ENCODE data around the gene MAF.

The MAF gene

GRCh38 chr16:79598348-79599181 lies 2.0 kb downstream of the MAF start:
- Histone ChIP-seq H3K36me3 (ENCODE audit: insufficient read depth, low read length) (no peaks in the 10 kb centered on the region), H3K79me2 (ENCODE audit: insufficient read depth, low read length) (no peaks in the 10 kb centered on the region), H3K27me3 (ENCODE audit: insufficient read depth, low read length, poor library complexity) (peaks cover 26% of the 10 kb centered on the region), H3K4me1 (ENCODE audit: insufficient read depth, low read length) (peaks cover 35% of the 10 kb centered on the region), H4K20me1 (ENCODE audit: insufficient read depth, low read length) (no peaks in the 10 kb centered on the region; the same call in 1 of the 2 replicates), H3K4me3 (ENCODE audit: low read depth in 1 of 2, low read length in 2 of 2) (peak overlapping the region in 1 of 2 experiments; percentile 33; a peak in 1 of 4 replicates), H3K4me2 (ENCODE audit: insufficient read depth, low read length) (peak overlapping the region; percentile 27; the same call in 1 of the 2 replicates), H3K27ac (ENCODE audit: low read length) (no peak overlapping the region), H3K9me3 (ENCODE audit: insufficient read depth, low read length, severe bottlenecking) (no peaks in the 10 kb centered on the region), H3K9ac (ENCODE audit: low read depth, low read length) (no peak overlapping the region; the same call in 1 of the 2 replicates), H2AFZ (ENCODE audit: low read depth, low read length) (no peak overlapping the region)
- no peak for ATAC-seq (ENCODE audit: insufficient read depth, low read depth)
- TF ChIP-seq CTCF (IDR thresholded peaks at IDR 0.05; ENCODE audit: borderline replicate concordance, extremely low read depth, low read length, poor library complexity, severe bottlenecking) (no peak), EZH2 (IDR thresholded peaks at IDR 0.05; ENCODE audit: borderline replicate concordance, low read depth, low read length, severe bottlenecking) (no peak)
- DNase-seq, result peak; percentile 11

- Histone ChIP-seq H3K9me3 (ENCODE audit: insufficient read depth, low read length, severe bottlenecking) (no peaks in the 10 kb centered on the region), H3K27ac (ENCODE audit: low read length) (no peak overlapping the region), H3K79me2 (ENCODE audit: insufficient read depth, low read length) (no peaks in the 10 kb centered on the region), H3K9ac (ENCODE audit: low read depth, low read length) (no peak overlapping the region), H3K27me3 (ENCODE audit: insufficient read depth, low read length, poor library complexity) (peaks cover 25% of the 10 kb centered on the region), H3K4me3 (ENCODE audit: low read depth in 1 of 2, low read length in 2 of 2) (no peak overlapping the region), H3K4me1 (ENCODE audit: insufficient read depth, low read length) (peaks cover 35% of the 10 kb centered on the region), H2AFZ (ENCODE audit: low read depth, low read length) (no peak overlapping the region), H4K20me1 (ENCODE audit: insufficient read depth, low read length) (no peaks in the 10 kb centered on the region; the same call in 1 of the 2 replicates), H3K4me2 (ENCODE audit: insufficient read depth, low read length) (no peak overlapping the region), H3K36me3 (ENCODE audit: insufficient read depth, low read length) (no peaks in the 10 kb centered on the region)
- TF ChIP-seq EZH2 (IDR thresholded peaks at IDR 0.05; ENCODE audit: borderline replicate concordance, low read depth, low read length, severe bottlenecking), result no peak
- no peak for TF ChIP-seq CTCF (IDR thresholded peaks at IDR 0.05; ENCODE audit: borderline replicate concordance, extremely low read depth, low read length, poor library complexity, severe bottlenecking)
- ATAC-seq (ENCODE audit: insufficient read depth, low read depth), result no peak
- no peak for DNase-seq
Measured at GRCh38 chr16:79598063-79598347, 2.5 kb downstream of the MAF start.

GRCh38 chr16:79597277-79598062 lies 3.1 kb downstream of the MAF start:
- no peak overlapping the region for H3K4me2 ChIP-seq (ENCODE audit: insufficient read depth, low read length)
- H3K9me3 ChIP-seq (ENCODE audit: insufficient read depth, low read length, severe bottlenecking), result no peaks in the 10 kb centered on the region
- no peak overlapping the region for H3K4me3 ChIP-seq (ENCODE audit: low read depth in 1 of 2, low read length in 2 of 2)
- DNase-seq (no peak), ATAC-seq (ENCODE audit: insufficient read depth, low read depth) (no peak)
- no peak for TF ChIP-seq EZH2 (IDR thresholded peaks at IDR 0.05; ENCODE audit: borderline replicate concordance, low read depth, low read length, severe bottlenecking)
- peaks cover 35% of the 10 kb centered on the region for H3K4me1 ChIP-seq (ENCODE audit: insufficient read depth, low read length)
- H3K27me3 ChIP-seq (ENCODE audit: insufficient read depth, low read length, poor library complexity), result peaks cover 25% of the 10 kb centered on the region
- no peaks in the 10 kb centered on the region; the same call in 1 of the 2 replicates for H4K20me1 ChIP-seq (ENCODE audit: insufficient read depth, low read length)
- no peaks in the 10 kb centered on the region for H3K36me3 ChIP-seq (ENCODE audit: insufficient read depth, low read length)
- no peaks in the 10 kb centered on the region for H3K79me2 ChIP-seq (ENCODE audit: insufficient read depth, low read length)
- no peak overlapping the region for H2AFZ ChIP-seq (ENCODE audit: low read depth, low read length)
- H3K9ac ChIP-seq (ENCODE audit: low read depth, low read length), result no peak overlapping the region
- H3K27ac ChIP-seq (ENCODE audit: low read length), result no peak overlapping the region

Data from DND-41 (cell line).